Erythroblast (primary cell): ENCODE results near the gene NPAS2.

Experiments used
- DNase-seq, 2 experiments: peaks; one replicate each; lab custom pipeline; 2025; lab: John Stamatoyannopoulos, UW
- GATA1 ChIP-seq: IDR thresholded peaks from 2 replicates; pipeline ENCODE4 v1.6.1; 2011; ENCODE audit warnings: low read depth, mild to moderate bottlenecking, control low read depth, low read length, moderate library complexity
- POLR2A ChIP-seq: IDR thresholded peaks from 2 replicates; pipeline ENCODE4 v1.6.1; 2011; ENCODE audit warnings: mild to moderate bottlenecking, low read length

Gene NPAS2

DNA sequence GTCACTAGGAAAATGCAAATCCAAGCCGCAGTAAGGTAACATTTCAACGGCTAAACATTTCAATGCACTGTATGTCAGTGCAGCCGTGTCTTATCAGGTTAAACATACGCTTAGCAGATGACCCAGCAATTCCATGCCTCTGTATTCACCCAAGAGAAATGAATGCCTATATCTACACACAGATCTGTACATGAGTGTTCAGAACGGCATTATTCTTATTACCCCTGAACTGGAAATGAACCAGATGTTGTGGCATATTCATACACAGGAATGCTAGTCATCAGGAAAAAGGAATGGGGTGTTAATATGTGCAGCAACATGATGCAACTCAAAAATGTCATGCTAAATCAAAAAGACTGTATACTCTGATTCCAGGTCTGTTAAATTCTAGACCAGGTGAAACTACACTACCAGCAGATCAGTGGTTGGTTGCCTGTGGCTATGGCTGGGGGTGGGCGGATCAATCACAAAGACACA lies 101.8 kb downstream of the NPAS2 start:
- no peak for TF ChIP-seq POLR2A
- TF ChIP-seq GATA1 = no peak
- DNase-seq = peak; percentile 85 to 87

DNA sequence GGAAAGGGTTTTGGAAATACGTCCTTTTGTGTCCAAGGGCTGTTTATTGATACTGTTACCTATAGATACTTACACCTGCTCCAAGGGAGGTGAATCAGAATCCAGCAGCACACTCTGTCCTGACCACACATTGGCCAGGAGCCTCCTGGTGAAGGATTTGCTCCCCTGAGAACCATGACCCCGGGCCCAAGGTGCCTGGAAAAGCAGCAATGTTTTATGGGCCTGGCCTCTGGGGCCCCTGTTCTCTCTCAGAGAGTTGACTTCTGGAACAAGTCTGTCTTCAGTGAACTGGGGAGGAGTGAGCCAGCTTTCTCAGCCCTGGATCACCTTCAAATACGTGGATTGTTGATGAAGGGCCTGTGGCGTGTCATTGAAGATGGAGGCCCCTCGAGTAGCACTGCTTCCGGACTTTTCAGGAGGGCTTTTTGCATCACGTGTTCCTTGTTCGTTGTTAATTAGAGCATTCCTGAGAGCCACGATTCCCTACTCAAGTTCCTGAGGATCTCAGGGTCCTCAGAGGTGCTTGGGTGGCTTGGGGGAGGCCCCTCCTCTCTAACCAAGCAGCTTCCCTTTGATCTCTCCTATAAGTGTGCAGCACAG lies 103.6 kb downstream of the NPAS2 start:
- DNase-seq = no peak
- TF ChIP-seq GATA1 (no peak), POLR2A (no peak)

DNA sequence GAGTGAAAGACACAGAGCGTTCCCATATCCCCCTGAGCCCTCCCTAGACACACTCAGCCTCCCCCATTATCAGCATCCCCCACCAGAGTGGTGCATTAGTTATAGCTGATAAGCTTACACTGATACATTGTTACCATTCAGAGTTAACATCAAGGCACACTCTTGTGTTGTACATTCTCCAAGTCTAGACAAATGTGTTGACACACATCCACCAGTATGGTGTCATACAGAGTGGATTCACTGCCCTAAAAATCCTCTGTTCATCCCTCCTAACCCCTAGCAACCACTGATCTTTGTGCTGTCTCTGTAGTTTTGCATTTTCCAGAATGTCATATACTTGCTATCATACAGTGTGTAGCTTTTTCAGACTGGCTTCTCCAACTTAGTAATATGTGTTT lies 104.2 kb downstream of the NPAS2 start:
- TF ChIP-seq GATA1 = no peak
- no peak for TF ChIP-seq POLR2A
- no peak for DNase-seq

DNA sequence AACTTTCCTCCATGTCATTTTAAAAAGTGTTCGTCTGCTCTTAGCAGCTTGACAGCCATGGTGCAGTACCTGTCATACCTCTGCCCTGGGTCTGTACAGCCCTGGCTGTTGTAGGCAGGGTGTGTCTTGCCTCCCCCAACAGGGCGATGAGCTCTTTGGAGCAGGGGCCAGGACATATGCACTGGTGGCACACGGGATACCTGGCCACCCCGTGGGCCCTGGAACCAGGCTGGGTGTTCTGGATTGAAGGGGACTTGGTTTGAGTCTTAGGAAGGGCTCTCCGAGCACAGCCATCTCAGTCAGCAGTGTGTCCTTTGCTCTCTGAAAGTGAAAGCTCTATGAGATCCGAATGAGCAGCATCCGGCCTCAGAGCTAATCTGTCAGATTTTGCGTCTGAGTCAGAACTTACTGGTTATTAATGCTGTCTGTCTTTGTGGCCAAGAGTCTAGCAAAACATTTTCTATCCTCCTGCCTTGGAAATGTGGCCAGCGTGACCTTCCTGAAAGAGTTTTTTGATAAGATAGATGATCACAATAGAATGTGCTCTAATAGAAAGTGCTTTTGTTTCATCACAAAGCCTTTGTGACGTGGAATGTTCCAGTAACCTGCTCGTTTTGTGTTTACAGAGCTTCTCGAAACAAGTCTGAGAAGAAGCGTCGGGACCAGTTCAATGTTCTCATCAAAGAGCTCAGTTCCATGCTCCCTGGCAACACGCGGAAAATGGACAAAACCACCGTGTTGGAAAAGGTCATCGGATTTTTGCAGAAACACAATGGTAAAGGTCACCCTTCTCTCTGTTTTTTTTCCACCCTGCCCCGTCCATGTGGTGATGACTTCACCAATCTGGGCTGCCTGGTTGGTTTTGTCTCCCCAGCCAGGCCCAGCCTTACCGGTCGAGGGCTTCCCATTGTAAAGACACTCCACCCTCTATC lies 104.8 kb downstream of the NPAS2 start:
- TF ChIP-seq GATA1 = no peak
- peak in 1 of 2 experiments; percentile 16 for DNase-seq

DNA sequence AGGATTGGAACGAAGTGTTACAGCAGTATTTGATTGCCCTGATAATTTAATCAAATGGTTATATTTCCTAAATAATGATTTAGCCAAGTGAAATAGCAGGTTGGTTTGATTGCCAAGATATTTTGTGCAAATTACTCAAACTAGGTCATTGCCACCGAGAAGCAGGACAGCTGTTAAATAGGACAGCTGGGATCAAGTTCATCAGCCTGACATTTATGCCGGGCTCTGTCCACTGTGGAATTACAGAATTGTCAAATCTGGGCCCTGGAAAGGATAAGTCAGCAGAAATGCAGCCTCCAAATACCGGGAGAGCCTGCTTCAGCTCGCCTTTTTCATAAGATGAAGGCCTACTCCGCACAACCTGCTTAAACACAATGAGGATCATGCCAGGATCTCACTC lies 108.3 kb downstream of the NPAS2 start:
- no peak for DNase-seq
- no peak for TF ChIP-seq GATA1
- TF ChIP-seq POLR2A = no peak

DNA sequence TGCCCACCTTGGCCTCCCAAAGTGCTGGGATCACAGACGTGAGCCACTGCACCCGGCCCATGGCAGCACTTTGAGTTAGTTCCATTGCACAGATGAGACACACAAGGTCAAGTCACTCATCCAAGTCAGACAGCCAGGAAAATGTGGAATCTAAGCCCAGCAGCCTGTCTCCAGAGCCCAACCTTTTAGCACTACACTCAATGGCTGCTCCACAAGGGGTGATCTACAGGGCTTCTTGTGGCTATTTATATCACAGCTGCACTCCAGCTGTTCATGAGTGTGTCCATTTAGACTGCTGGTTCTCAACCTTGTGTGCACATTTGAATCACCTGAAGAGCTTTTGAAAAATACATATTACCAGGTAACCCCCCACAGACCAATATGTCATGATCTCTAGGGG lies 109.2 kb downstream of the NPAS2 start:
- TF ChIP-seq POLR2A (no peak), GATA1 (no peak)

DNA sequence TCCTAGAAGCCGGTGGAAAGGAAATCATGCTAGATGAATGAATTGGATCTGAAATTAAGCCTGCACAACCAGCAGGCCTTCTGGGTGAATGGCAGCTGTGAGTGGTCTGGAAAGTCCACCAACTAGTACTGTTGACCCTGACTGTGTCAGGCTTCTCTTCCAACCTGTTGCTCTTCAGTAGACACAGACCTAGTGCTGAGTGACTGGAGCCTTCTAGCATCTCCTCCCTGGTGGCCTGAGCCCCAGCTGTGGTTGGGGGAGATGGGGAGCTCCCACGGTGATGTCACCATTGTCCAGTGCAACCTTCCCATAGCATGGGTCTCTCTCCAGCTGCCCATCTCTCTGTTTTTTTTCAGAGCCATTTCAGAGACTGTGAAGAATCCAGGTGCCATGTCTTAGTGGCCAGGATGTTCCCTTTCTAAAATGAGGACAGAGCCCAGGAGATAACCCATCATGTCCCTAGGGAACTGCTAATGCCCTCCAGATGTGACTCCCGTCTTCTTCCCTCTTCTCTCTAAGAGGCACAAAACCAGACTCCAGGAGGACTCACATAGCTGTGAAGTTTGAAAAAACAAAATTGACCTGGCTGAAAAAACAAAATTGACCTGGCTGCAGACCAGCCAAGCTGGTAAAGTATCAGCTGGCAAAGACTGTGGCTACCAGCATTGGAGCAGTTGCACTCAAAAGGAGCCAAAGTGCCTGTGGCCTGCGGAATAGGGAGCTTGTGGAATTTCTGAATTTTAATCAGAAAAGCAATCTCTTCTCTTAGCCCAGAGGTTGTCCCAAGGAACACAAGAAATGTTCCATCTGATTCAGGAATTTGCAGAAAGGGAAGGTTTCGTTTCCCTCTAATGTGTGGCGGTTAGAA lies 114.8 kb downstream of the NPAS2 start:
- no peak for DNase-seq
- TF ChIP-seq GATA1 (no peak), POLR2A (no peak)

More for the DNA sequence above, 109.2 kb downstream of the NPAS2 start:
- no peak for DNase-seq

DNA sequence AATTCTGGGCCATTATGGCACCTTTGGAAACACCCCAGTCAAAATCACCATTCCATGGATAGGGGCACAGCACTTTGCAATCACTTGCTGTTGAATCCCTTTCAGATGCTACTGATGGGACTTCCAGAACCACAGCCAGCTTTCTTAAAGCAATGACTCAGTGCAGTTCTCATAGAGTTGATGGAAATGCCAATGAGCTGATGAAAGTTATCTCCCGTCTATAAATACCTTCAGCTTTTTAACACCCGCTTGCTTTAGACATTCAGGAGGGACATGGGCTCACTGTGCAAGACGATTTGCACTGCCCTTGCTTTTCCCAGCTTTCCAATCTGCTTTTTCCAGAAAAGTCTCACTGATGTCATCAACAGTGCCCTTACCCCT lies 115.4 kb downstream of the NPAS2 start:
- DNase-seq = no peak
- TF ChIP-seq GATA1 (no peak), POLR2A (no peak)

DNA sequence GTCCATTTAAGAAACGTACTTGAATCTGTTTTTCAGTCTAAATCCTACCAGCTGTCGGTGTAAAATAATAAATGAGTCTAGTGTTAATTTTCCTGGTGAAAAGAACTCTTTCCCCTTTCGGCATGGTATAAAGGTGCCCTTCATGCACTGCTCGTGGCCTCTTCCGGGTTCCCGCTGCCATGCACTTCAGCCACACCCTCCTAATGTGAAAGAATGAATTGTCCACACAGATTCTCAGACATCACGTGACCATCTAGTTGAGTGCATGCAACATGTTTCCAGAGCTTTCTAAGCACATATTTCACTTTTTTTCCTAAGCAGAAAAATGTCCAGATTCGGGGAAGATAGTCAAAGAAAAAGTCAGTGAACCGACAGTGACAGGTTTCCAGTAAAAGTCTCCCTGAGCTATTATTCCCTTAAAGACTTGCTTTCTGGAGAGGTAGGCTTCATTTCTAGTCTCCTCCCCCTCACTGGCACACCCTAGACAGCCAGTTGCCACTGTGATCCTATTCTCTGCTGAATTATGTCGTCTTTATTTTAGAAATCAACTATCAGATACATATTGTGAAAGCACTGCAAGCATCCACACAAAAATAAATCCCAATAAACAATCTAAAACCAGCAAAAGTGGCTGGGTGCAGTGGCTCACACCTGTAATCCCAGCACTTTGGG lies 116.3 kb downstream of the NPAS2 start:
- TF ChIP-seq GATA1 = no peak
- TF ChIP-seq POLR2A = no peak
- DNase-seq = no peak

DNA sequence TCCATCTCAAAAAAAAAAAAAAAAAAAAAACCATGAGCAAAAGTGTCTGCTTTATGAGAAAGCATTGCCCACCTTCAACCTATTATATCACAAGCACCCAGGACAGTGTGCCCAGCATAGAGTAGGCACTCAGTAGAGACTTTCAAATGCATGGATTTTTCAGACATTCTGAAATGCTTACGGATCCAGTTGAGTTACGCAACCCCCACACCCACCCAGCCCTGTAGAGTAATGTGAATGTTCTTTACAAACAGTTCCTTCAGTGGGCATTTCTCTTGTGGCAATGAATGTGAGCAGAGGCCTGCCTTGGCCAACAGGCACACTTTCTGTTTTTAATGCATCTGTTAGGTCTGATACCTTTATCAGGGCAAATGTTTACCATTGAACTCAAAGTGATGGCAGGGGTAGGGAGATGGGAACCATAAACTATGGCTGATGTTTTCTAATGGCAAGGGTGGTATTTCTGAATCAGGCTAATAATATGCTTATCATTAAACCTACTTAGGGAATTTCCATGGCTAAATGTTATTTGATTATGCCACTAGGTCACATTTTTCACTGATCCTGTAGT lies 117.1 kb downstream of the NPAS2 start:
- TF ChIP-seq POLR2A = no peak
- TF ChIP-seq GATA1 = no peak
- no peak for DNase-seq

DNA sequence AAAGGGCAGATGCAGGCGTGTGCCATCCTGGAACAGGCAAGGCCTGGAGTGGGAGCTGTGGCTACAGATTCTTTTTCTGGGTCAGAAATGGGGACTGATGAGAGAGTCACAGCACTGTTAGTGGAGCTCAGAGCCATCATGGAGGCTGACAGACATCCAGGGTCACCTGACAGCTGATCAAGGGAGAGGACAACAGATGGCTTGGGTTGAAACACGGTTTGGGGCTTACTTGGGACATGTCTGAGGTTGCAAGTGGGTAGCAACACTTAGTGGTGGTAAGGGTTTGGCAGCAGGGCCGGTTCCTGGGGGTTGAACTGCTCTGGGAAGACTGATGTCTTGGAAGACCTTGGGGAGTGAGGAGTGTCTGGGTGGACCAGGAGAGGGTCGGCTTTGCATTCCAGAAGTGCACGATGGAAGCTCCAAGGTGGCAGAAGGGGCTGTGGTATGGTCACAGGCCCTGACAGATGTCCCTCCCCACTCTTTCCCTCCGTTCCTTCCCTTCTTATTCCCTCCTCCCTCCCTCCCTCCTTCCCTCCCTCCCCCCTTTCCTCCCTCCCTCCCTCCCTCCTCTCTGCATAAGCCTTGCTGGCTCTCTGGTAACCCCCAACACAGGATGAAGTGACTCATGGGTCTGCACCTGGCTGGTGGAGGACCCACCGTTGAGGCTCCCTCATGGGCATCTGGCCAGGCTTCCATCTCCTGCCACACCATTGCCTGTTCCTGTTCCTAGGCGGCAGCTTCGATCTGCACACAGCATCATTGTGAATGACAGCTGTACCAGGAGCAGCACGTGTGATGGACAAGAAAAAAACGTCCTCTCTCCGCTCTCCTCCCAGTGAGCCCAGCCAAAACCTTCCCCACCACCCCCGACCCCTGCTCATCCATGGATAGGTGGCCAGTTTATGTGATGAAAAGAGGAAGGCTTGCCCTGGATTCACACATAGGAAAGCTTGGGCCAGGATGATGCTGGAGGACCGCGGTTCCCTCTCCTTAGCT lies 118.4 kb downstream of the NPAS2 start:
- DNase-seq = no peak
- TF ChIP-seq POLR2A (no peak), GATA1 (no peak)

DNA sequence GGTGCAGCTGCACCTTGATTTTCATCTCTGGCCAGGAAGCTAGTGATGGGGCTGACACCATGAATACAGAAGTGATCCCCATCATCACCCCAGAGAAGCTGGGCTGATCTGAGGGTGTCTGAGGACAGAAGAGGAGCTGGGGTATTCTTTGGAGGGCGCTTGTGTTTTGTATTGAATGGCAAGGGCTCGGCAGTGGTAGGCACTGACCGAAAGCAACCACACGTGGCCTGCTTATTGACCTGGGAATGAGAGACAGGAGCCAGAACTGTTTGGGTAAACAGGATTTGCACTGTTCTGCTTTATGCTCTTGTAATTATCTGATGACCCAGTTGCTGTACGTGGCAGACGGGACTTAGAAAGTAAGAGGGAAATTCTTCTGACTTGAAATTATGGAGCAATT lies 119.5 kb downstream of the NPAS2 start:
- no peak for DNase-seq
- TF ChIP-seq POLR2A = no peak
- no peak for TF ChIP-seq GATA1
